Fibroblast of lung (primary cell): ENCODE results near the gene TTLL11.

Experiments used
- EZH2 ChIP-seq: IDR thresholded peaks from 2 replicates; pipeline ENCODE4 v1.5.1; 2012; ENCODE audit warnings: low read length, control low read depth, mild to moderate bottlenecking; ENCODE audit errors: missing control alignments
- TF ChIP-seq, protein P1 (sequence below), 2 donors: IDR thresholded peaks in 1 of 2; conservative IDR thresholded peaks in 1 of 2; 1 replicate in 1 of 2; 2 replicates in 1 of 2; pipeline ENCODE4 v1.5.1; 2011 to 2012; ENCODE audit warnings: low read length in 2 of 2, control low read depth in 1 of 2, inconsistent platforms in 1 of 2, low read depth in 1 of 2, mild to moderate bottlenecking in 1 of 2

DNA sequence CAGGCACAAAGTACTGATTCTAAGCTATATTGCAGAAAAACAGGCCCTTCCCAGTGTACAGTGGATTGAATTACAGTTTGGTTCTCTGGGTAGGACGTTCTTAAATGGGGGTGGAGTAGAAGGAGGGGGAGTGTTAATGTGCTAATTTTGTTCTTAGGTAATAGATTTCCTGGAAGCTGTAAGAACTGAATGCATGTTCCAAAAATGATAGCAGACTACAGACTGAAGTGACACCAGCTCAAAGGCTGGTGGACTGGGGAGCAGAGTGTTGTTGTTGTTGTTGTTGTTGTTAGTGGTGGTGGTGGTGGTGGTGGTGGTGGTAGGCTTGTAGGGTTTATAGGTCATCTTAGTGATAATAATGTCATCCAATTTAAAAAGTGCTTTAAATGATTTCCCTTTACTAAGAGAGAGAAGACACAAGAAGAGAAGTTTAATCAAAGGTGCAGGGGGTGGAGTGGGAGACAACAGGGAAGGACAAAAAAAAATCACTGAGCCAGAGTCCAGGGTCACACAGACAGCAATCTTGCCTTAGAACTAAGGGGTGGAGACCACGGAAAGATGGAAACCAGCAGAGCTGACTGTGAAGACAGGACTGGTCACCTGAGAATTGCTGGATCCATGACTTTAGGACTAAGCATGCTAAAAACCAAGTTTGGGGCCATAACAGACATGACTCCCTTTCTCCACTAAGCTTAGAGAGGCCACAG is 27.0 kb downstream of the TTLL11 start:
- TF ChIP-seq, protein P1, sequence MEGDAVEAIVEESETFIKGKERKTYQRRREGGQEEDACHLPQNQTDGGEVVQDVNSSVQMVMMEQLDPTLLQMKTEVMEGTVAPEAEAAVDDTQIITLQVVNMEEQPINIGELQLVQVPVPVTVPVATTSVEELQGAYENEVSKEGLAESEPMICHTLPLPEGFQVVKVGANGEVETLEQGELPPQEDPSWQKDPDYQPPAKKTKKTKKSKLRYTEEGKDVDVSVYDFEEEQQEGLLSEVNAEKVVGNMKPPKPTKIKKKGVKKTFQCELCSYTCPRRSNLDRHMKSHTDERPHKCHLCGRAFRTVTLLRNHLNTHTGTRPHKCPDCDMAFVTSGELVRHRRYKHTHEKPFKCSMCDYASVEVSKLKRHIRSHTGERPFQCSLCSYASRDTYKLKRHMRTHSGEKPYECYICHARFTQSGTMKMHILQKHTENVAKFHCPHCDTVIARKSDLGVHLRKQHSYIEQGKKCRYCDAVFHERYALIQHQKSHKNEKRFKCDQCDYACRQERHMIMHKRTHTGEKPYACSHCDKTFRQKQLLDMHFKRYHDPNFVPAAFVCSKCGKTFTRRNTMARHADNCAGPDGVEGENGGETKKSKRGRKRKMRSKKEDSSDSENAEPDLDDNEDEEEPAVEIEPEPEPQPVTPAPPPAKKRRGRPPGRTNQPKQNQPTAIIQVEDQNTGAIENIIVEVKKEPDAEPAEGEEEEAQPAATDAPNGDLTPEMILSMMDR (conservative IDR thresholded peaks at IDR 0.05 in 1 of 2, IDR thresholded peaks at IDR 0.05 in 1 of 2; ENCODE audit: low read depth in 1 of 2, low read length in 2 of 2) = no peak
- no peak for TF ChIP-seq EZH2
